Iris pigment epithelial cell (primary cell): ENCODE measurements around the gene ELF4.
A peak's percentile ranks its signal among the peaks of the same experiment; 100 is the strongest.

Source experiments
- DNase-seq: peaks from one replicate; pipeline ENCODE4 v3.0.0-alpha.2; 2011; ENCODE audit warnings: low read depth

ELF4 gene

GRCh38 chrX:130047416-130047815 lies 62.9 kb downstream of the ELF4 start:
- DNase-seq, result no peak

DNA sequence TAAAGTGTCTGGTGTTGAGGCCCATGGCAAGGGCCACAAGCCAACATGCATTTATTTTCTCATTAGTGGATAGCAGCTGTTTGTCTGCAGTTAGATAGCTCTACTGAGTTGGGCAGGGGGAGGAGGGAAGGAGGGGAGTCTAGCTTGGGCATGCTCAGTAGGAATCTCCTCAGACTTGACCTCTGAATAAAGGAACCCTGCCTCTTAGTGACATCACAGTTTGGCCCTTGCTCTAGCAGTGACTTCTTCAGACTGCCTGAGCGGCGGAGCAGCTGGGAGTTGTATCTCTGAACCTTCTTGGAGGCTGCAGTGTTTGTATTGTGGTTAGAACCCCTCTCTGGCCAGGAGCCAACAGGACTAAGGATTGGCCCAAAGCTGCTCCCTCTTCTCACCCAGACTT lies 70.5 kb downstream of the ELF4 start:
- no peak for DNase-seq

DNA sequence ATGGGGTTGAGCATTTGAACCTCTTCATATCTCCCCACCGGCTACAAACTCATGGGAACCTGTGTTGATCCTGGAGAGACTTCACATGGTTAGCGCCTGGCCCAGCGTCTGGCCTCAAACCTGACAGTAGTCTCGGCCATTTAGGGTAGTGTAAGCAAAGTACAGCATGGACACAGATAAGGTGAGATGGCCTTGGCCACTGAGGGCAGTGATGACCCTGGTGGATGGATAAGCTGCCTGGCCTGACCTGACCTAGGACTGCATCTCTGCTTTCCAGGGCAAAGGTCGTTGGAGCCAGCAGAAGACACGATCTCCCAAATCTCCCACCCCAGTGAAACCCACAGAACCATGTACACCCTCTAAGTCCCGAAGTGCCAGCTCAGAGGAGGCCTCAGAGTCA lies 76.1 kb downstream of the ELF4 start:
- DNase-seq, result no peak

- no peak for DNase-seq
Observed at GRCh38 chrX:130032552-130032951, 77.7 kb downstream of the ELF4 start.

DNA sequence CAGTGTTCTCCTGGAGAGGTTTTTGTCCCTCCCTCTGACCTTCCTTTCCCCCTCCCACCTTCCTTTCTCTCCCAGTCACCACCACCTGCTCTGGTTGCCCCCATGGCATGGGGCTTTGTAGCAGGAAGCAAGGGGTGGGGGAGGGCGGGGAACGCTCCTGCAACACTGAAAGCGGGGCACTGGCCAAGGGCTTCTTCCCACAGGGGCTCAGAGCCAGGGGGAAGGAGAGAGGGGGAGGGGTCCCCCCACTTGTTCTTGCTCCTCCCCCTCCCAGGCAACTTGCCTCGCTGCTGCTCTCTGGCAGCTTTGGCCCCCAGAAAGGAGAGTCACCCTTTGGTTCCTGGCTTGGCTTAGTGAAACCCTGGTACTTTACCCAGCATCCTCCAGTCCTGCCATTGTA lies 79.5 kb downstream of the ELF4 start:
- DNase-seq, result no peak

GRCh38 chrX:130028196-130028595 lies 82.1 kb downstream of the ELF4 start:
- peak; percentile 64 for DNase-seq

- no peak for DNase-seq
Observed at GRCh38 chrX:130027569-130027968, 82.7 kb downstream of the ELF4 start.

GRCh38 chrX:130025256-130025655 lies 85.0 kb downstream of the ELF4 start:
- no peak for DNase-seq

DNA sequence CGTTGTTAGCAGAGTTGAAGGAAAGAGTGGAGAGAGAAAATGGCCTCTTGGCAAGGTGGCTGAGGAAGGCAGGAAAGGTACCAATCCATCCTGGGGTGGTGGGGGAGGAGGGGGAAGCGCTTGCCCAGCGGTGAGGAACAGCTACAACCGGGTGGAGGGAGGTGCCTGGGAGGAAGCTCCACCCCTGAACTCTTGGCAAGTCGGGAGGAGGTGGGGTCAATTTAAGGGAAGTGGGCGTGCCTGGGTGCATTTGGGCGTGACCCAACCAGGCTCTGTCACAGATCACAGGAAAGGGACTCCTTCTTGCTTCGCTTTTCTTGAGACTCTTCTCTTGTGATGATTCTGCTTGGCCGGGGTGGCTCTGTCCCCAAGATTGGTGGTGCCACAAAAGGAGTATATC lies 86.2 kb downstream of the ELF4 start:
- DNase-seq, result peak; percentile 62

DNA sequence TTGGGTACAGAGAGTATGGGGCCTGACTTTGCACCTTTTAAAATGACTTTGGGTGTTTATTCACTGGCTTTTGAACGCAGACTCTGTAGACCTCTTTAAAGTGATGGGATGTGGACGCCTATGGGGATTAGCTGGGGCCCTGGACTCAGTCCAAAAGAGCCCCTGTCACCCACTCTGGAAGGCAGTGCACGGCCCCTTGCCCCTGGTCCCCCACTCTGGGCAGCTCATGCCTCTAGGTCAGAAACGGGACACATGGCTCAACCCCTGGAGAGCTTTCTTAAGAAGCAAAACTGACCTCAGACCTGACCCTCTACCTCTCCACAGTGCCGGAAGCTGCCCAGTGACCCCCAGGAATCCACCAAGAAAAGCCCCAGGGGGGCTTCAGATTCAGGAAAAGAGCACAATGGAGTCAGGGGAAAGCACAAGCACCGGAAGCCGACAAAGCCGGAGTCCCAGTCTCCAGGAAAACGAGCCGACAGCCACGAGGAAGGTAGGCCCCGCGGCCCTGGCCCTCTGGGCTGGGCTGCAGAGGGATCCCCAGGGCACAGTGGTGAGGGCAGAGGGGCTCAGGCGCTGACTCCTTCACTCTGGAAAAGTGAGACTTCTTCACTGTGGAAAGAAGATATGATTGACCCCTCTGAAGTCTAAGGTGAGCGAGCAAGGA lies 89.5 kb downstream of the ELF4 start:
- DNase-seq, result no peak

GRCh38 chrX:130018143-130018542 lies 92.2 kb downstream of the ELF4 start:
- no peak for DNase-seq

DNA sequence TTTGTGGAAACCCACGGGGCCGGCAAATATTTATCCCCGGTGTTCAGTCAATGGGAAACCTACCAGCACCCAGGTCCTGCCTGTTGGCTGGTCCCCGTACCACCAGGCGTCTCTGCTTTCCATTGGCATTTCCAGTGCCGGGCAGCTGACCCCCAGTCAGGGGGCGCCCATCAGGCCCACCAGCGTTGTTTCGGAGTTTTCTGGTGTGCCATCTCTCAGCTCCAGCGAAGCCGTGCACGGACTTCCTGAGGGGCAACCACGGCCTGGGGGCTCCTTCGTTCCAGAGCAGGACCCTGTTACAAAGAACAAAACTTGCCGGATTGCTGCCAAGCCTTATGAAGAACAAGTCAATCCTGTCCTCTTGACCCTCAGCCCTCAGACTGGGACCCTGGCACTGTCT lies 95.1 kb downstream of the ELF4 start:
- no peak for DNase-seq
